CD4-positive, alpha-beta T cell (primary cell): ENCODE data around the gene SYCE3. TPM values are rescaled to one million over a fixed set of nuclear protein-coding genes. Genes with fewer than 3 reads are reported as not detected.

Source experiments
- ATAC-seq: fragments of 200-7000 bp; cut with Tn5 transposase; one replicate; pipeline ENCODE4 v1.10.0; 2022; ENCODE audit warnings: mild to moderate bottlenecking; ENCODE audit not compliant: poor library complexity
- CTCF ChIA-PET: fragments of 350-600 bp; sonication (Branson Sonifier 250); formaldehyde crosslinking; loops from one replicate; lab custom pipeline; 2021; ENCODE audit warnings: antibody characterized with exemption, inconsistent platforms; lab: Charles Lee
- POLR2A ChIA-PET: fragments of 350-600 bp; sonication (Branson Sonifier 250); formaldehyde crosslinking; loops from one replicate; lab custom pipeline; 2021; ENCODE audit warnings: antibody characterized with exemption, inconsistent platforms; lab: Charles Lee
- DNase-seq, 14 experiments: peaks; one replicate each; pipeline ENCODE4 v3.0.0-alpha.2; 2013 to 2020; ENCODE audit warnings: mixed read lengths in 2 of 14
- H3K27ac ChIP-seq, 2 donors: one replicate each; pipeline versions ENCODE4 v1.5.1 to v1.7.0; 2013; ENCODE audit warnings: low read length in 2 of 2, low read depth in 1 of 2, mild to moderate bottlenecking in 1 of 2
- H3K27me3 ChIP-seq, 2 experiments: 1 replicate in 1 of 2; 2 replicates in 1 of 2; pipeline versions ENCODE4 v1.6.1 to v1.7.0; 2013; ENCODE audit warnings: low read length in 2 of 2, control low read depth in 1 of 2, mild to moderate bottlenecking in 1 of 2, moderate library complexity in 1 of 2; ENCODE audit not compliant: insufficient read depth in 2 of 2, control insufficient read depth in 1 of 2
- H3K36me3 ChIP-seq: one replicate; pipeline ENCODE4 v1.6.1; 2013; ENCODE audit warnings: low read length, control low read depth; ENCODE audit not compliant: insufficient read depth
- H3K4me1 ChIP-seq: one replicate; pipeline ENCODE4 v1.6.1; 2013; ENCODE audit warnings: low read length, control low read depth; ENCODE audit not compliant: insufficient read depth
- H3K4me3 ChIP-seq: one replicate; pipeline ENCODE4 v1.5.1; 2013; ENCODE audit warnings: mild to moderate bottlenecking, low read length, moderate library complexity
- H3K9me3 ChIP-seq, 2 experiments: 1 replicate in 1 of 2; 2 replicates in 1 of 2; pipeline versions ENCODE4 v1.6.1 to v1.7.0; 2013; ENCODE audit warnings: low read length in 2 of 2, mild to moderate bottlenecking in 2 of 2, control low read depth in 1 of 2, moderate library complexity in 1 of 2; ENCODE audit not compliant: control insufficient read depth in 1 of 2, insufficient read depth in 1 of 2
- H3K27ac Mint-ChIP-seq: one replicate; pipeline ENCODE4 v1.8.0; 2020; ENCODE audit warnings: mixed read lengths
- H3K27me3 Mint-ChIP-seq: one replicate; pipeline ENCODE4 v1.8.0; 2021; ENCODE audit warnings: mixed read lengths
- H3K36me3 Mint-ChIP-seq: one replicate; pipeline ENCODE4 v1.8.0; 2021; ENCODE audit warnings: low read depth, mixed read lengths
- H3K4me1 Mint-ChIP-seq: one replicate; pipeline ENCODE4 v1.8.0; 2021; ENCODE audit warnings: low read depth, mixed read lengths
- H3K4me3 Mint-ChIP-seq: one replicate; pipeline ENCODE4 v1.8.0; 2020; ENCODE audit warnings: mild to moderate bottlenecking, mixed read lengths
- H3K9me3 Mint-ChIP-seq: one replicate; pipeline ENCODE4 v1.8.0; 2020; ENCODE audit warnings: mixed read lengths
- intact Hi-C, 2 experiments: fragments of 100-400 bp; cut with DNase I in 1 of 2; cut with micrococcal nuclease in 1 of 2; formaldehyde crosslinking; loops; one replicate each; pipeline versions ENCODE4 v1.15.1 to v1.9.0; 2023 to 2025; cut with DNase I, micrococcal nuclease
- total RNA-seq, 174 experiments: library from RNA in 2 of 174; stranded (reverse) in 2 of 174; gene quantifications; one replicate each; pipeline ENCODE4 v1.2.3 and lab custom pipeline; 2021 to 2026
- TF ChIP-seq, protein P1 (sequence below): fragments of 200-600 bp; IDR thresholded peaks from one replicate; pipeline ENCODE4 v1.8.0; 2022; ENCODE audit warnings: antibody characterized with exemption, mild to moderate bottlenecking

The SYCE3 gene
- total RNA-seq, 2 experiments from 2014 or later, result not detected

DNA sequence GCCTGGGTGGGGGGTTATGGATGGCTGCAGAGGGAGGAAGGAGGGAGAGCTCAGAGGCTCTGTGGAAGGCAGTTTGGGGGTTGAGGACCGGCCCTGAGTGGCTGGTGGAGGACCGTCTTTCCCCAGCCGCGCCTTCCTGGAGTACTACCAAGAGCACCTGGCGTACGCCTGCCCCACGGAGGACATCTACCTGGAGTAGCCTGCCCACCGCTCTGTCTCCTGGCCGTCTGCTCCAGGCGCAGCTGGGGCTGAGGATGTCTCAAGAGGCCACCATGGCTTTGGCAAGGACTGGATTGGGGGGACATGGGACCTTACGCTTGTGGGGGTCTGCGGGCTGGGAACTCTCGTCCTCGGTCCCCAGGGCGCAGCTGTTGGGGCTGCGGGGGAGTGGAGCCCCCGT is 47.9 kb upstream of the SYCE3 start:
- TF ChIP-seq, protein P1, sequence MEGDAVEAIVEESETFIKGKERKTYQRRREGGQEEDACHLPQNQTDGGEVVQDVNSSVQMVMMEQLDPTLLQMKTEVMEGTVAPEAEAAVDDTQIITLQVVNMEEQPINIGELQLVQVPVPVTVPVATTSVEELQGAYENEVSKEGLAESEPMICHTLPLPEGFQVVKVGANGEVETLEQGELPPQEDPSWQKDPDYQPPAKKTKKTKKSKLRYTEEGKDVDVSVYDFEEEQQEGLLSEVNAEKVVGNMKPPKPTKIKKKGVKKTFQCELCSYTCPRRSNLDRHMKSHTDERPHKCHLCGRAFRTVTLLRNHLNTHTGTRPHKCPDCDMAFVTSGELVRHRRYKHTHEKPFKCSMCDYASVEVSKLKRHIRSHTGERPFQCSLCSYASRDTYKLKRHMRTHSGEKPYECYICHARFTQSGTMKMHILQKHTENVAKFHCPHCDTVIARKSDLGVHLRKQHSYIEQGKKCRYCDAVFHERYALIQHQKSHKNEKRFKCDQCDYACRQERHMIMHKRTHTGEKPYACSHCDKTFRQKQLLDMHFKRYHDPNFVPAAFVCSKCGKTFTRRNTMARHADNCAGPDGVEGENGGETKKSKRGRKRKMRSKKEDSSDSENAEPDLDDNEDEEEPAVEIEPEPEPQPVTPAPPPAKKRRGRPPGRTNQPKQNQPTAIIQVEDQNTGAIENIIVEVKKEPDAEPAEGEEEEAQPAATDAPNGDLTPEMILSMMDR, result no peak
- H3K27ac ChIP-seq, result no peak overlapping the region
- Mint-ChIP-seq H3K9me3 (no peaks in the 10 kb centered on the region), H3K27me3 (peaks cover 42% of the 10 kb centered on the region), H3K27ac (no peak overlapping the region), H3K4me3 (no peak overlapping the region), H3K4me1 (no peaks in the 10 kb centered on the region), H3K36me3 (no peaks in the 10 kb centered on the region)
- no peak for DNase-seq
- H3K27me3 ChIP-seq, result peaks cover 13 to 16% of the 10 kb centered on the region in 2 experiments
- peaks cover 0 to 4% of the 10 kb centered on the region in 2 experiments for H3K9me3 ChIP-seq
- CTCF ChIA-PET, result no interaction called here
- no peaks in the 10 kb centered on the region for H3K36me3 ChIP-seq
- H3K4me3 ChIP-seq, result no peak overlapping the region
- intact Hi-C loops, result loop anchor here in 1 of 2 experiments (10.0 kb wide), 1 partner anchor 336 kb away; the partner anchor contains the start of gene MAPK11
- POLR2A ChIA-PET, result no interaction called here
- H3K4me1 ChIP-seq, result peaks cover 4% of the 10 kb centered on the region
- ATAC-seq, result no peak

DNA sequence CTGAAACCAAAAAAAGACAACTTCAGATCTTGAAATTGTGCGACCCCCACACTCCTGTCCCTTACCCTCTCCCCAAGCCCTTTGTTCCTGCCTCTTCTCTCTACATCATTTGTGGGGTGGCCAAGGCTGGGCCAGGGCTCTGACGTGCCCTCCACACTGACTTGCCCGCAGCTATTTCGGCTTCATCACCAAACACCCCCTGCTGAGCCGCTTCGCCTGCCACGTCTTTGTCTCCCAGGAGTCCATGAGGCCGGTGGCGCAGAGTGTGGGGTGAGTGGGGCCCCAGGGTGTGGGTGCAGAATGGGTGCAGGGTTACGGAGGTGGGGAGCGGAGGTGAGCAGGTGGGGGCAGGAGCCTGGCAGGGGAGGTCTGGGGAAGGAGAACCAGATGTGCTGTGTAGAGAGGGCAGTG is 47.3 kb upstream of the SYCE3 start:
- H3K27ac ChIP-seq, result no peak overlapping the region
- DNase-seq (no peak), ATAC-seq (no peak)
- Mint-ChIP-seq H3K9me3 (no peaks in the 10 kb centered on the region), H3K4me1 (no peaks in the 10 kb centered on the region), H3K27me3 (peaks cover 42% of the 10 kb centered on the region), H3K36me3 (no peaks in the 10 kb centered on the region), H3K4me3 (no peak overlapping the region), H3K27ac (no peak overlapping the region)
- peaks cover 15 to 21% of the 10 kb centered on the region in 2 experiments for H3K27me3 ChIP-seq
- TF ChIP-seq, protein P1, result no peak
- no peak overlapping the region for H3K4me3 ChIP-seq
- ChIA-PET POLR2A (no interaction called here), CTCF (no interaction called here)
- peaks cover 0 to 7% of the 10 kb centered on the region in 2 experiments for H3K9me3 ChIP-seq
- H3K36me3 ChIP-seq, result no peaks in the 10 kb centered on the region
- intact Hi-C loops, result loop anchor here in 1 of 2 experiments (10.0 kb wide), 1 partner anchor 335 kb away; the partner anchor contains the start of gene MAPK11
- H3K4me1 ChIP-seq, result peaks cover 4% of the 10 kb centered on the region

DNA sequence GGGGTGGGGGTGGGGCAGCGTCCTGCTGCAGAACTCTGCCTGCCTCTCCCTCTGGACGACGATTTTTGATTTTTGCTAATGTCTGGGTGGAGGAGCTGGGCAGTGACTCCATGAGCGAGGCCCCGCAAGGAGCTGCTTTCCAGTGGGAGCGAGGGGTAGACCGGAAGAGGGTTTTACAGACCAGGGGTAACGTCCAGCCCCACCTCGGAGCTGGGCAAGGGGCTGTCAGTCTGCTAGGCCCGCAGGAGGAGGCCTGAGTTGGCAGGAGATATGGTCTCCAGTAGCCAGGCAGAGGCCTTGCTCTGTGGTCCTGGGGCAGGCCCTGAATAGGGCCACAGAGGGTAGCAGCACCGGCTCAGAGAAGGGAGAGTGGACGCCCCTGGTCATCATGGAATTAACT is 46.9 kb upstream of the SYCE3 start:
- Histone ChIP-seq H3K27me3 (peaks cover 18 to 26% of the 10 kb centered on the region in 2 experiments), H3K27ac (no peak overlapping the region), H3K4me3 (no peak overlapping the region), H3K9me3 (peaks cover 0 to 10% of the 10 kb centered on the region in 2 experiments), H3K36me3 (no peaks in the 10 kb centered on the region), H3K4me1 (peaks cover 4% of the 10 kb centered on the region)
- Mint-ChIP-seq H3K4me1 (no peaks in the 10 kb centered on the region), H3K9me3 (no peaks in the 10 kb centered on the region), H3K27me3 (peaks cover 42% of the 10 kb centered on the region), H3K4me3 (no peak overlapping the region), H3K36me3 (no peaks in the 10 kb centered on the region), H3K27ac (no peak overlapping the region)
- intact Hi-C loops, result no loop called here
- TF ChIP-seq, protein P1, result no peak
- ATAC-seq (no peak), DNase-seq (no peak)
- CTCF ChIA-PET, result no interaction called here
- POLR2A ChIA-PET, result no interaction called here
